ENCODE measurements around the gene PKP4.
"Not testable (repeated sequence)": the region's sequence is repeated elsewhere in the genome, so short reads cannot be mapped to it uniquely, and the experiment has no call there.

PKP4 gene

GRCh38 chr2:158677542-158677941, 220.8 kb downstream of the PKP4 start:
- no peak for DNase-seq (ENCODE audit: low spot score)

DNA sequence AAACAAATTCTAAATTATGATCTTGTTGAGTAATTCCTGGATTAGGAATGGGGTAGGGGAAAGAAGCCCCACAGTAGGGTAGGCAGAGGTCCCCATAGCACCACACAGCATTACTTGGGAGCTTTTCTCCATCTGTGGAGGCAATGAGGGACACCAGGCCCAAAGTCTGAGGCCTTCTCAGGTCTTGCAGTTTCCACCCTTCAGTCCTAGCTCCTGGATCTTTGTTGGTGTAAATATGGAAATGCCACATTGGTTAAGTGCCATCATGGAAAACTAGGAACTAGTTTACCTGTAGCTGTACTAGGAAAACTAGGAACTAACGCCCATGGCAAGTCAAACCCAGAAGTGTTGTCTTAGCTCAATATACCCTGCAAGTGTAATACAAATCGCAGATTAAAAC, 225.1 kb downstream of the PKP4 start:
- no peak for DNase-seq (ENCODE audit: low spot score)

DNA sequence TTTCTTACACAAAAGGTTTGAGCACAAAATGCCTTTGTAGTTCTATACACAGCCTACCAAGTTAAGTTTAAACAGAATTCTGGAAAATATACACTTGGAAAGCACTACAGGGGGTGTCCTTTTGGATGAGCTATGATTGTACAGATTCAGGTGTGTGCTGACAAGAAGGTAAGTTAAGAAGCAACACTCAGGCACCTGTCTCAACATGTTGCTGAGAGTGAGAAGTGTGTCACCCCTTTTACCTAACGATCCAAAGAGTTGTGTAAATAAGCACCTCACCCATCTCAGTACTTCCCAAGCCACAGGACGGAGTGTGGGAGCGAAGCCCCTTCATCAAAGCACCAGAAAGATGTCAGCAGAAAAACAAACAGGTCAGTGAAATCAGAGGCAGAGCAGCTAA, 228.9 kb downstream of the PKP4 start:
- no peak for DNase-seq (ENCODE audit: low spot score)

- DNase-seq (ENCODE audit: low spot score): no peak
Measured at GRCh38 chr2:158686210-158686691, 229.5 kb downstream of the PKP4 start.

DNA sequence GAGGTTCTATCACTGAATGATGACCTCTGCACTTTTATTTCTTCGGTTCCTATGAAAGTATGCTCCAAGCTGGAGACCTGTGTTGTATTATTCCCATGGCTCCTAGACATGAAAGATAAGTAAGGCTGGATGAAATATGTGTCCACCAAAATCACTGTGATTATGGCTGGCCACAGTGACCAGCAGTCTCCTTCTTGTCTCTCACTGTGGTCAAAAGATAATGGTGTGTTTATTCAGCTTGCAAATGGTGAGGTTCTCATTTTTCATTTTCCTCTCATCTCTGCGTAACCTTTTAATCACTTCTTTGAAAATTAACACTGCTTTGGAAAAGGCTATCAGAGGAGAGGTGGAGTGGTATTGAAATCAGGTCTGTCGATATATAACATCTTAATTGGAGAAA, 230.6 kb downstream of the PKP4 start:
- no peak for DNase-seq (ENCODE audit: low spot score)

DNA sequence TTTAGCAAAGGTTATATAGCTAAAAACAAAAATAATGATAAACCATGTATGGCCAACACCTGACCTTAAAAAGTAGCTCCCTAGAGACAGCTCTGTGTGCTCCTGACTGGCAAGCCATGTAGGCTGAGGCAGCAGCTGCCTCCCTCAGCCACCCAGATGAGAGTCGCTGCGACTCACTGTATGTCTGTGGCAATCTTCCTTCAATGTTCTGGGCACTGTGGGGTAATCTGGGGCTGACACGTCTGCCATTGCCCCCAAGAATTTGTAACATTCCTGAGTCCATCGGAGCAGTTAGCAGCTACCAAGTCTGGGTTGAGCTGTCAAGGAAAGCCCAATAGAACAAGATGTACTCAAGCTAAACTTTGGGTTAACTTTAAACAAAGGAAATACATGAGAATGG, 232.0 kb downstream of the PKP4 start:
- DNase-seq (ENCODE audit: low spot score): no peak

DNA sequence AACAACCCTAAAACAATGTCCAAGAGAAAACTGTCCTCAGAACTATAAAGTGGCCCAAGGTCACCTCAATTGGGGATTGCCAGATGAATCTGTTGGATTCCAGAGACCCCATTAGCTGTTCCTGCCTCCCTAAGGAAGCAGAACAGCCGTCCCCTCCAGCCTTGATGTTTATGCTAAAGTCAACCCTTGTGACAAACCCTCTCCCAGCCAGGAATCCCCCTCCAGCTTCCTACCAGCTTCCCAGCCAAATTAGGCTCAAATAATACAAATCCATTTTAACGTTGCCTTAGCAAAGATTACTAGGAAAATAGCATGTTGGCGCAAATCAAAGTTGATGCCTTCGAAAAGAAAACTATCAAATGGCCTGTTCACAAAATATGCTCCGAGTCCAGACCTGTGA, 232.6 kb downstream of the PKP4 start:
- no peak for DNase-seq (ENCODE audit: low spot score)

- DNase-seq (ENCODE audit: low spot score): no peak
Measured at GRCh38 chr2:158690823-158691222, 234.1 kb downstream of the PKP4 start.

- DNase-seq (ENCODE audit: low spot score): no peak
Measured at GRCh38 chr2:158691619-158692018, 234.9 kb downstream of the PKP4 start.

- DNase-seq (ENCODE audit: low spot score): no peak
Measured at GRCh38 chr2:158692372-158693103, 235.8 kb downstream of the PKP4 start.

GRCh38 chr2:158693476-158693875, 236.7 kb downstream of the PKP4 start:
- no peak for DNase-seq (ENCODE audit: low spot score)

DNA sequence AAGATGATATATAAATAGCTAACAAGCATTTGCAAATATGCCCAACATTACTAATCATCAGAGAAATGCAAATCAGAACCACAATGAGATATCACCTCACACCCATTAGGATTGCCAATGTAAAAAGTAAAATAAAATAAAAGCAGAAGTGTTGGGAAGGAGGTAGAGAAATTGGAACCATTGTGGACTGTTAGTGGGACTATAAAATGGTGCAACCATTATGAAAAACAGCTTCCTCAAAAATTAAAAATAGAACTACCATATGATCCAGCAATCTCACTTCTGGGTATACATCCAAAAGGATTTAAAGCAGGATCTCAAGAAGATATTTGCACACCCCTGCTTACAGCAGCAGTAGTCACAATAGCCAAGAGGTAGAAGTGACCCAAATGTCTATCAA, 238.6 kb downstream of the PKP4 start:
- DNase-seq (ENCODE audit: low spot score): no peak

- peak; percentile 36 for DNase-seq (ENCODE audit: low spot score)
Measured at GRCh38 chr2:158695744-158696143, 239.0 kb downstream of the PKP4 start.

DNA sequence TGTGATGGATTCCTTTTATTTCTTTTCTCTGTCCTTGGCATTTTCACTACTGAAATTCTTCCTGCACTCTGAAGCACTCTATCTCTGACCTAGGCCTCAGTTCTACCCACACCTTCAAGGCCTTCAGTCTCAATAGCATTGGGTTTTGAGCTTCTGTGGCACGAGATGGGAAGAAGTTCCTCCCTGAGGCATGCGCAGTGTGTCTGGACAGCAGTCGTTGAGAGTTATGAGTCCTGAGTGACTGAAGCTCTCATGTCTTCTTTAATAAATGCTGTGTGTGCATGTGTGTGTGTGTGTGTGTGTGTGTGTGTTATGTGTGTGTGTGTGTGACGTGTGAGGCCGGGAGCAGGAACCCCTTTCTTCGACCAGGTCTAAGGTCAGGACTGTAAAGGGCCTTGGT, 242.6 kb downstream of the PKP4 start:
- DNase-seq (ENCODE audit: low spot score): no peak

DNA sequence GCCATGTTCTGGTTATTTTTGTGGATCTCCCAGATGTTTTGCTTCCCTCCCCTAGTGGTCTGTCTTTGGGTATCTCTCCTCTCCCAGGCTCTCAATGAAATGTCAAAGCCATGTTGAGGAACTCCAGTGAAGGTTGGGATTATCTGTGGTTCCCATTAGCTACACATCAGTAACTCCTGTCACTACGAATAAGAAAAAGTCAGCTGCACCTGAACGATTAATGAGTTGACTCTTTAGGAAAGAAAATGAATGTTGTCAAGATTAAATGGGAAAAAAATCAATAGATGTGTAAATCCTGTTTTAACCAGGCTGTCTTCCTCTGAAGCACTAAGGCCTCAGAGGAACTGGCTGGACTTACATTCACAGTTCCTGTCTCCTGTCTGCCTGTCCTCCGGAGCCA, 244.3 kb downstream of the PKP4 start:
- no peak for DNase-seq (ENCODE audit: low spot score)

DNA sequence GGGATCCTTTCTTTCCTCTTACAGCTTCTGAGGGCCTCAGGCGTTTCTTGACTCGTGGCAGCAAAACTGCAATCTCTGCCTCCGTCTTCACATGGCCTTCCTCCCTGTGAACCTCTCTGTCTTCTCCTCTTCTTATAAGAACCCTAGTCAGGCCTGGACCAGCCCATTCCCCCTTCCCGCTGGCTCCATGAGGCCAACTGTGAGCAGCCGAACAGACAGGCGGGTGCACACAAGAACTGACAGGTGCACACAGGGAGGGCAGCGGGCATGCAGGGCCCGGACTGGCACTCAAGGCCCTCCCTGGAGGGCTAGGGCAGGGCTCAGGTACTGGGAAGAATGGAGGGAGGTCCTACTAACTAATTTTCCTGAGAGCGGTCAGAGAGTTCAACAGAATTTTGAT, 246.0 kb downstream of the PKP4 start:
- DNase-seq (ENCODE audit: low spot score): no peak

- not testable (repeated sequence) for DNase-seq (ENCODE audit: low spot score)
Measured at GRCh38 chr2:158704724-158705465, 248.1 kb downstream of the PKP4 start.

GRCh38 chr2:158712791-158713522, 256.2 kb downstream of the PKP4 start:
- no peak for DNase-seq (ENCODE audit: low spot score)

- no peak for DNase-seq (ENCODE audit: low spot score)
Measured at GRCh38 chr2:158713523-158714138, 256.9 kb downstream of the PKP4 start.

GRCh38 chr2:158714420-158714819, 257.7 kb downstream of the PKP4 start:
- no peak for DNase-seq (ENCODE audit: low spot score)

DNA sequence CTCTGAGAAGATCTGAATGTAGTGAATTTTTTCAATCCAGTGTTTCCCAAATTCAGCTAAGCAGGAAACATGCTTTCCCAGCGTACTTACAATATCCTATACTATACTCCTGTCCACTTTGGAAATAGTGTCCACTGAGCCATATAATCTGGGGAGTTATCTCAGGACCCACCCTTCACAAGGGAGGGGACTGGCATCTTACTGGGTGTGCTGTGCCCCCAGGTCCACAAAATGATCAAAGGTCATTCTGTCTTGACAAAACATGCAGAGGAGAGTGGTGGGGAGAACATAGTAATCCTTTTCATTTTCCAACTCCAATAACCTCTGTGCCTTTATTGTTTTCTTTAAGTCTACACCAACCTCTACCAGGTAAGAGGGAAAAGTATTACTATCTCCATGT, 258.6 kb downstream of the PKP4 start:
- DNase-seq (ENCODE audit: low spot score): no peak

DNA sequence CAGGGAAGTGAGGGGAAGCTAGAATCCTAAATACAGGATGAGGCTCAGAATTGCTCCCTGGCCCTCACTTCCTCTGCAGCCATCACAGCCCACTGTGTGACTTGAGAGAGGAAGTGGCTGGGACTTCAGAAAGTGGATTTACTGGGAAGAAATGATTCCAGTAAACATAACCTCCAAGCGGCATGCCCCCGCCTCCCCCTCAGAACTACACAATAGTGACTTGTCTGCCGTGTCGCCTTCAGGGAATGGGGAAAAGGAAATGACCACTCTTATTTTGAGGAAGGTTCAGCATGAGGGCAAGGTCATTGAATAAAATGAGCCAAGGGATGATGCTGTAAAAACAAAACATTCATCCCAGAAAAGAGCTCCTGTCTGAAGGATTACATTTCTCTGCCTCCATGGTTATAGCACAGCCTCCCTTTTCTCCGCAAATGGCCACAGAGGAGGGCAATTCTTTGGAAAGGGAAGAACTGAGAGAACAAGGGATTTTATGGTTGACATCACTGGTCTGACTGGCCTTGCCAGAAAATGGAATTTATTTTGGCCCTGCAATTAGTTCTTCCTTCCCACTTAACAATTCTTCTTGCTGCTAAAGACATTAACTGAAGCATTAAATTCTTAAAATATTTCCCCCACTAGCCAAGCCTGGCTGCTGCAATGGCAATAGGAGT, 259.5 kb downstream of the PKP4 start:
- DNase-seq (ENCODE audit: low spot score): no peak
